ENCODE measurements around the gene GNAT1.
"Not testable (repeated sequence)": the region's sequence is repeated elsewhere in the genome, so short reads cannot be mapped to it uniquely, and the experiment has no call there.

Gene GNAT1

DNA sequence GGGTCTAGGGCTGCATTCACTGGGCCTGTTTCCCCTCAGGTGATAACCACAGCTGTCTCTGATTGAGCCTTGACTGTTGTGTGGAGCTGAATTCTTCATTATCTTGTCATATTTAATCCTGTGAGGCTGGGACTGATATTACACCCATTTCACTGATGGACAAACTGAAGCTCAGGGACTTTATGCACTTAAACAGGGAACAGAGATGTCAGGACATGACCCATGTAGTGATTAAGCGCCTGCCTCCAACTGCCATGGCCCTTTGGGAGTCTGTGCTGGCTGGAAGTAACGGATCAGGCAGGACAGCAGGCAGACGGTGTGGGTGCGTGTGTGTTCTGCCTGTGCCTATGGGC, 52.1 kb downstream of the GNAT1 start:
- no peak for DNase-seq

DNA sequence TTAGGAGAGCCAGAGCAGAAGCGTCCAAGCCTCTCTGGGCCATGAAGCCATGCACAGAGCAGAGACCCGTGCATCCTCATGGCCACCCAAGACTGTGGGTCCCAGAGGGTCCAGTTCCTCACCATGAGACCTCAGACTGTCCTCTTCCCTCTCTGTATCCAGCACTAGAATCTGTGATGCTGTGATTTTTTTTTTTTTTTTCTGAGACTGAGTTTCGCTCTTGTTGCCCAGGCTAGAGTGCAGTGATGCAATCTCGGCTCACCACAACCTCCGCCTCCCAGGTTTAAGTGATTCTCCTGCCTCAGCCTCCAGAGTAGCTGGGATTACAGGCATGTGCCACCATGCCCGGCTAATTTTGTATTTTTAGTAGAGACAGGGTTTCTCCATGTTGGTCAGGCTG, 53.4 kb downstream of the GNAT1 start:
- not testable (repeated sequence) for DNase-seq

DNA sequence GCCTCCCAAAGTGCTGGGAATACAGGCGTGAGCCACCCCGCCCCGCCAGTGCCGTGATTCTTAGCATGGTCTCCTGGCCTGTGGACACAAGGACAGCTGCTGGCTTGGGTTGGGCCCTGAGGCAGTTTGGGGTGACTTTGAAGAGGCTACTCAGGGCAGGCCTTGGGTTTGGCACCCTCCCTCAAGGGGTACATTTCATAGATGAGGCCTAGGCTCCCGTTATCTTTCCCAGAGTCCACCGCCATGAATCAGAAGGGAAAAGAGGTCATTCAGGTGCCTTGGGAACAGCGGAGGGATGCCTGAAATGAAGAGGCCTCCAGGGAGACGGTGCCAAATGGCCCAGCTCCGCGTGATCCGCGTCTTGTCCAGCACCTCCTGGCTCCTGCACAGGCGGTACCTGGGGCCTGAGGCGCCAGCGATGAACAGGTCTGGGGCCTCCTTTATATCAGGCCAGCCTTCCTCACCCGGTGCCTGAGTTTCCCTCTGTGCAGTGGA, 53.9 kb downstream of the GNAT1 start:
- DNase-seq: no peak

DNA sequence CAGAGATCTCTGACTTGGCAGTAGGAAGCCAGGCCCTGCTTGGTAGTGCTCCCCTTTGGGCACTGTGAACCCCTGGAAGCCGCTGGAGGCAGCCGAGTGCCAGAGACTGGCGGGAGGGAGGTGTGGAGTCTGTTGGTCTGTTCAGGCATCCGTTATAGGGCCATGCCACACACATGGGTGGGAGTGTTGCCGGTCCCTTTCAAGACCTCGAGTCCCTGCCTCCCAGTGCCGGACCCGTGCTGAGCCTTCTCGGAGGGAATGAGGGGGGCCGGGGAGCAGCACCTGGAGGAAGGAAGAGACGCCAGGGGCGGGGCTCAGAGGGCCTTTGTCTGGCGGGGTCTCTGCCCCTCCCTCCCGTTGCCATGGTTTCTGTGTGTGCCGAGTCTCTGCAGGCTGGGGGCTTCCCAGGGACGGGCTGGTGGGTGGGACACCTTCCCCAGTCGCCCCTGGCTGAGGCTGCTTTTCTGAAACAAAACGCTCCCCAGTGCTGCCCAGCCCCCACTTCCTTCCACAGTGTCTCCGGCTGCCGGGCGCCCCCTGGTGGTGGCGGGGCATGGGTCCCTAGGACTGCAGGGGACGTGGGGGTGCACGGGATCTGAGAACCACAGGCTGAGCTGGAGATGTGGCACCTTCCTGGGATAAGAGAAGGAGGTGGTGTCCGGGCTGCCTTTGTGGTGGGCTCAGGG, 54.6 kb downstream of the GNAT1 start:
- peak; percentile 99 for DNase-seq

DNA sequence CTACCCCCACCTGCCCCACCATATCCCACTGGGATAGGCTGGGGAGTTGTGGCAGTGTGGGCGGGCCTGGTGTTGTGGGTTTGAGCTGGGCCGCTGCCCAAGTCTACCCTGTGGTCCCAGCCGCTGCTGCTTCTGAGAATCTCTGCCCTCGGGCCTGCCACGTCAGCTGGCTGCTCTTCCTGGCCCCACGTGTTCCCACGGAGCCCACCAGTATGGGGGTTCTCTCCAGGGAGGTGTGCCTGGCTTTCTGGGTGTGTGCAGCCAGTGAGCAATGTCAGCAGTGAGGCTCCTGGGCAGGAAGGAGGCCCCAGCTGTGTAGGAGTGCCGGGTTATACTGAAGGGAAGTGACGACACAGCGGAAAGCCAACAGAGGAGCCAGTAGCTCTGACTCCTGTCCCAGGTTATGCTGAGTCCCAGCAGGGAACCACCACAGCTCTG, 55.1 kb downstream of the GNAT1 start:
- peak; percentile 67 for DNase-seq

Measured in T-helper 9 cell (primary cell).